Activated B cell treated with CpG ODN at 0.5 μM for 24 hours (primary cell): Measurements from ENCODE around the gene BRD3. TPM values are rescaled to one million over a fixed set of nuclear protein-coding genes. Genes with fewer than 3 reads are reported as not detected.

Experiments
- ATAC-seq: fragments of 200-7000 bp; cut with Tn5 transposase; one replicate; pipeline ENCODE4 v1.10.0; 2021; ENCODE audit warnings: low read depth, mild to moderate bottlenecking, moderate library complexity
- CTCF ChIA-PET: fragments of 350-600 bp; sonication (Branson Sonifier 250); formaldehyde crosslinking; loops from one replicate; lab custom pipeline; 2021; ENCODE audit warnings: antibody characterized with exemption; lab: Charles Lee
- POLR2A ChIA-PET: fragments of 350-600 bp; sonication (Branson Sonifier 250); formaldehyde crosslinking; loops from one replicate; lab custom pipeline; 2021; ENCODE audit warnings: antibody characterized with exemption; lab: Charles Lee
- DNase-seq: peaks from one replicate; pipeline ENCODE4 v3.0.0; 2022
- H3K27ac Mint-ChIP-seq: one replicate; pipeline ENCODE4 v1.8.0; 2020; ENCODE audit warnings: mixed read lengths
- H3K27me3 Mint-ChIP-seq: one replicate; pipeline ENCODE4 v1.8.0; 2021; ENCODE audit warnings: mixed read lengths
- H3K36me3 Mint-ChIP-seq: one replicate; pipeline ENCODE4 v1.8.0; 2021; ENCODE audit warnings: low read depth, mixed read lengths
- H3K4me1 Mint-ChIP-seq: one replicate; pipeline ENCODE4 v1.8.0; 2021; ENCODE audit warnings: mixed read lengths
- H3K4me3 Mint-ChIP-seq: one replicate; pipeline ENCODE4 v1.8.0; 2020; ENCODE audit warnings: mild to moderate bottlenecking, mixed read lengths
- H3K9me3 Mint-ChIP-seq: one replicate; pipeline ENCODE4 v1.8.0; 2020; ENCODE audit warnings: mixed read lengths
- intact Hi-C: fragments of 100-400 bp; cut with micrococcal nuclease; formaldehyde crosslinking; loops from one replicate; pipeline ENCODE4 v1.15.1; 2024
- total RNA-seq: library from RNA; stranded (reverse); gene quantifications from 2 replicates; pipeline ENCODE4 v1.2.3, GENCODE V29; 2022
- TF ChIP-seq, protein P1 (sequence below): fragments of 200-600 bp; IDR thresholded peaks from one replicate; pipeline ENCODE4 v1.8.0; 2022; ENCODE audit warnings: antibody characterized with exemption, mild to moderate bottlenecking

Gene BRD3
- total RNA-seq, 1 donor from 2014 or later: 18.3 TPM

DNA sequence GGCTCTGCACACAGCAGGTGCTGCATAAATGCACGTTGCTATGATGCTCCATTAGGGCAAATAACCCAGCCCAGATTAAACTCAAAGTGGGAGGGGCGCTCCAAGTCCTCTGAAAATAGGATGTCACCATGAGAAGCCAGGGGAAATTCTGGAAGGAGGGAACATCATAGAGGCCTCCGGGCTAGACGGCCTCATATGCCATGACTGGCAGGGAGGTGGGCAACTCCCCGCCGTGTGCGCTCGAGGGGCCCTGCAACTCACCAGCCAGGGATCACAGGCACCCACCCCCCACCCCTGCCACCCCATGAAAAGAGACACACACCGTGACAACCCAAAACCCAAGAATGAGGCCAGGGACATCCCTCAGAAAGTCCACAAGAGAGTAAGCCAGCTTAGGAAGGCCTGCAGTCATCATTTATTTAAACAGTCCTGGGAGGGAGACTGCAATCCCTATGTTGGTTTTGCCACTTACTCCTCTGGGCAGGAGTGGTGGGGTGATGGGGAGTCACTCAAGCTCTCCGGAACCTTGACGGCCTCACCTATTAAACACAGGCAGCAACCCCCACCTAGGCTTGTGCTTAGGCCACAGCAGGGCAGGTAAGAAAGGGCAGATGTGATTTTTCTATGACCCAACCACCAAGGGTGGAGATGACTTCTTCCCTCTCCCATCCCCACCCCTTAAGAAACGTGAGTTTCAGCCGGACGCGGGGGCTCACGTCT lies 79.7 kb downstream of the BRD3 start:
- peaks cover 63% of the 10 kb centered on the region for H3K4me1 Mint-ChIP-seq
- peaks cover 23% of the 10 kb centered on the region for H3K36me3 Mint-ChIP-seq
- ChIA-PET POLR2A (interaction anchor here (1.0 to 1.5 kb wide), 2 partner anchors 29 to 40 kb away, joined by 3 to 5 read pairs; no protein-coding TSS in a partner anchor), CTCF (interaction anchor here (1.2 to 1.4 kb wide), 2 partner anchors 193 to 206 kb away, joined by 3 to 4 read pairs; no protein-coding TSS in a partner anchor)
- DNase-seq (no peak), ATAC-seq (no peak)
- no peak overlapping the region for H3K27ac Mint-ChIP-seq
- TF ChIP-seq, protein P1, sequence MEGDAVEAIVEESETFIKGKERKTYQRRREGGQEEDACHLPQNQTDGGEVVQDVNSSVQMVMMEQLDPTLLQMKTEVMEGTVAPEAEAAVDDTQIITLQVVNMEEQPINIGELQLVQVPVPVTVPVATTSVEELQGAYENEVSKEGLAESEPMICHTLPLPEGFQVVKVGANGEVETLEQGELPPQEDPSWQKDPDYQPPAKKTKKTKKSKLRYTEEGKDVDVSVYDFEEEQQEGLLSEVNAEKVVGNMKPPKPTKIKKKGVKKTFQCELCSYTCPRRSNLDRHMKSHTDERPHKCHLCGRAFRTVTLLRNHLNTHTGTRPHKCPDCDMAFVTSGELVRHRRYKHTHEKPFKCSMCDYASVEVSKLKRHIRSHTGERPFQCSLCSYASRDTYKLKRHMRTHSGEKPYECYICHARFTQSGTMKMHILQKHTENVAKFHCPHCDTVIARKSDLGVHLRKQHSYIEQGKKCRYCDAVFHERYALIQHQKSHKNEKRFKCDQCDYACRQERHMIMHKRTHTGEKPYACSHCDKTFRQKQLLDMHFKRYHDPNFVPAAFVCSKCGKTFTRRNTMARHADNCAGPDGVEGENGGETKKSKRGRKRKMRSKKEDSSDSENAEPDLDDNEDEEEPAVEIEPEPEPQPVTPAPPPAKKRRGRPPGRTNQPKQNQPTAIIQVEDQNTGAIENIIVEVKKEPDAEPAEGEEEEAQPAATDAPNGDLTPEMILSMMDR: no peak
- H3K9me3 Mint-ChIP-seq: no peaks in the 10 kb centered on the region
- intact Hi-C loops: no loop called here
- no peaks in the 10 kb centered on the region for H3K27me3 Mint-ChIP-seq
- no peak overlapping the region for H3K4me3 Mint-ChIP-seq

DNA sequence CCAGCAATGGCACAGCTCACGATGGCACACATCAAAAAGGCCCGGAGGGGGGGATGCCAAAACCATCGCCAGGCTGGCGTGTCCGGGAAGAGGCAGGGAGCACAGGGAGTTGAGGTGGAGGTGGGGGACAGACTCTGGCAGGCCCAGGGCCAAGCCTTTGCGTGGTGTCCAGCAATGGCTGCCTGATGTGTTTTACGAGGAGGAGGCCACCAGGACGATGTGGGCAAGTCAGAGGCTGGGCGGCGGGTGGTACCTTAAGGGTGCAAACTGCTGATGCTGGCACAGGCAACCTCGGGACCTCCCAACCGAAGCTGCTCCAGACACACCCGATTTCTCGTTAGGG lies 80.4 kb downstream of the BRD3 start:
- Mint-ChIP-seq H3K4me3 (no peak overlapping the region), H3K36me3 (peaks cover 26% of the 10 kb centered on the region), H3K4me1 (peaks cover 69% of the 10 kb centered on the region), H3K9me3 (no peaks in the 10 kb centered on the region), H3K27me3 (no peaks in the 10 kb centered on the region), H3K27ac (no peak overlapping the region)
- TF ChIP-seq, protein P1: no peak
- DNase-seq (no peak), ATAC-seq (no peak)
- ChIA-PET CTCF (no interaction called here), POLR2A (interaction anchor here (0.7 to 1.0 kb wide), 2 partner anchors 40 to 146 kb away, joined by 3 read pairs; no protein-coding TSS in a partner anchor)
- intact Hi-C loops: no loop called here

DNA sequence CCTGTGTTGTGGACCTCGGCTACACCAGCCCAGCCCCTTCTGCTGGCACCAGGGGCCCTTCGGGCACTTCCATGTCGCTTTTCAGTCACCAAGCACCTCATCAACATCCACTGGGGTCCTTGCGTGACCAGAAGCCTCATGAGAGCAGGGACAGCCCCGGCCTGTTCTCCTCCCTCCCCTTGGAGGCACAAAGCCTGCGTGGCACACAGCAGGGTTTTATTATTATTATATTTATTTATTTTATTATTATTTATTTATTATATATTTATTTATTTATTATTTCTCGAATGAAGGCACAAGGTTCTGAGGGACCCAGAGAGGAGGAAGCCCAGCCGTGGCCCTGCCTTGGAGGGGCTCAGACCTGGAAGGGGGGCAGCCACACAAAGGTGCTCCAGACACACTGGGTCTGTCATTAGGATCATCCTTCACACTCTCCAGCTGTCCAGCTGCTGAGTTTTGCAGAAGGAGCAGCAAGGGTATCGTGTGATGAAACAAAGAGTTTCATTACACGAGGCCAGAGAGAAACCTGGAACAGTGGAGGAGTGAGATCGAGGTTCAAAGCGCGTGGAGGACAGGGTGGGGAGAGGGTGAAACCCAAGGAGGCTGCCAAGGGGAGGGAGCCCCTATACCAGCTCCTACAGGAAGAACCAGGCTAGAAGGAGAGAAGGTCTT lies 80.9 kb downstream of the BRD3 start:
- Mint-ChIP-seq H3K27ac (no peak overlapping the region), H3K27me3 (no peaks in the 10 kb centered on the region), H3K4me1 (peaks cover 74% of the 10 kb centered on the region), H3K9me3 (no peaks in the 10 kb centered on the region), H3K36me3 (peaks cover 26% of the 10 kb centered on the region), H3K4me3 (no peak overlapping the region)
- TF ChIP-seq, protein P1: no peak
- ATAC-seq (no peak), DNase-seq (no peak)
- CTCF ChIA-PET: no interaction called here
- POLR2A ChIA-PET: interaction anchor here (0.7 kb wide), 1 partner anchor 145 kb away, joined by 3 read pairs; no protein-coding TSS in a partner anchor
- intact Hi-C loops: no loop called here

DNA sequence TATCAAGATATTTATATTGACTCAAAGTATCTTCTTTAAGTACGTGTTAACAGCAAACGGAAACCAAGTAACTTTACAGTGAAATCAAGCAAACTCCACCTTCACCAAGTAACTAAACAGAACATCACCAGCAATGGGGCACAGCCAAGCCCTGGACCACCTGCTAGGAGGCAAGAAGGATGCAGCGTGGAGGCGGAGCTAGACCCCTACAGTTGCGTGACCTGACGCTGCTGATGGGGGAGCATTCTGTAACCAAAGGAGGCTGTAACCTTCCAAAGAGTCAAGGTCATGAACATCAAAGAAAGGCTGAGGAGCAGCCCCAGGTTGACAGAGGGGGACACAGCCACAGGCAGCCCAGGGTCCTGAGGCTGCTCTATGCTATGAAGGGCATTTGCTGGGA lies 81.8 kb downstream of the BRD3 start:
- TF ChIP-seq, protein P1: no peak
- ChIA-PET POLR2A (no interaction called here), CTCF (interaction anchor here (1.2 kb wide), 1 partner anchor 9 kb away, joined by 4 read pairs; no protein-coding TSS in a partner anchor)
- H3K27ac Mint-ChIP-seq: peak overlapping the region; percentile 64
- H3K9me3 Mint-ChIP-seq: no peaks in the 10 kb centered on the region
- no peaks in the 10 kb centered on the region for H3K27me3 Mint-ChIP-seq
- H3K4me1 Mint-ChIP-seq: peaks cover 82% of the 10 kb centered on the region
- no peak for DNase-seq
- no peak overlapping the region for H3K4me3 Mint-ChIP-seq
- intact Hi-C loops: no loop called here
- peaks cover 28% of the 10 kb centered on the region for H3K36me3 Mint-ChIP-seq
- no peak for ATAC-seq
